Urothelium cell line (cell line): ENCODE data around the gene TNFAIP8.

Experiments used
- DNase-seq: peaks from one replicate; pipeline ENCODE4 v3.0.0; 2011; ENCODE audit warnings: low spot score, mixed read lengths
- FAIRE-seq: peaks from 2 replicates; lab custom pipeline; 2011; peaks lifted over from hg19 to GRCh38; lab: Jason Lieb, UNC

The TNFAIP8 gene

GRCh38 chr5:119345861-119346260, 10.0 kb upstream of the TNFAIP8 start:
- no peak for DNase-seq
- FAIRE-seq: no peak

DNA sequence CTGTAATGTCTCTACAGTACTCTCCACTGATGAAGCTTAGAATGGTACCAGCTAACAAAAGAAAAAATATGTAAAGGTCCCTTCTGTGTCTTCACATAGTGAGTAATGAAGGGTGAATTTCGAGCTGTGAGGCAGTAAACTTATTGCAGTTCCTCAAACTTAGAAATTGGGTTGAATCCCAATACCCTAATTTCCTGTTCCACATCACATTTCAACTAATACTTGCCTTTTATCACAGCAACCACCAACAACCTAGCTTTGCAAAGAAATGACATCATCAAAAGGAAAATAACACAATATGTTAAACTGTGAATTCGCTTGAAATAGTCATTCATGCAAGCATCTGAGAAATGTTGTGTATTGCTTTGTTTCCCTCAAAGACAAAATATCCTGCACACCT, 9.4 kb upstream of the TNFAIP8 start:
- no peak for FAIRE-seq
- DNase-seq: no peak

- FAIRE-seq (no peak), DNase-seq (no peak)
Observed at GRCh38 chr5:119347574-119347973, 8.2 kb upstream of the TNFAIP8 start.

DNA sequence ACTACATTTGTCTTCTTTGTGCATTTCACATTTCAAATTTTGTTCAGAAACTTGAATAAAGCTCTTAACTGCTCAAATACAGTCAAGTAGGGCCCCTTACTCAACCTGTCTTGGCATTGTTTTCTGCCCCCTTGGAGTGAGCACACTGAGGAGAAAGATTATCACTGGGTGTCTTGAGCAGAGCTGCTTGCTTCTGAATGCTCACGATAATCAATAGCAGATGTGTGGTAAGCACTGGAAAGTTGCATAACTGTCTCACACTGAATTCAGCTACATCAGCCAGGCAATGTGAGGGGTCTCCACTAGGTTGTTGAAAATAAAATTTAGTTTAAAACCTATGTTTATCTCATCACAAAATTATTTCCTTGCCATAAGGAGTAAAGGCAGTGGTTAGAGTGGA, 7.8 kb upstream of the TNFAIP8 start:
- FAIRE-seq (no peak), DNase-seq (no peak)

DNA sequence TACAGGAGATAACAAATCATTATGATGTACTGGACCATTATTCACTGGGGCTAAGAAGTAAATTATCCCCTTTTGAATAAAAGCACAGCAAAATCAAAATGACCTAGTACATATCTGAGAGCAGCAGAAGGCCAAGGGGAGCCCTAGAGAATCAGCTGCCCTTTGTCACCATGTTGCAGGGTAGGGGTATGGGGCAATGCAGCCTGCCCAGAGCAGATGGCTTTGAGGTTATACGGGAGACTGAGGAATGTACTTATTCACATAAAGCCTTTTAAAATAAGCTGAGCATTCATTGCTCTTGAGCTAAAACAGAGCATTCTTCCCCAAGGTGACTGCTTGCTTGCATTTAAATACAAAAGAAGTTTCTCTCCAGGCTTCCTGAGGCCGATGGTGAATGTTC, 2.6 kb upstream of the TNFAIP8 start:
- FAIRE-seq: no peak
- DNase-seq: no peak

GRCh38 chr5:119353686-119354366, 2.0 kb upstream of the TNFAIP8 start:
- DNase-seq (no peak), FAIRE-seq (no peak)

DNA sequence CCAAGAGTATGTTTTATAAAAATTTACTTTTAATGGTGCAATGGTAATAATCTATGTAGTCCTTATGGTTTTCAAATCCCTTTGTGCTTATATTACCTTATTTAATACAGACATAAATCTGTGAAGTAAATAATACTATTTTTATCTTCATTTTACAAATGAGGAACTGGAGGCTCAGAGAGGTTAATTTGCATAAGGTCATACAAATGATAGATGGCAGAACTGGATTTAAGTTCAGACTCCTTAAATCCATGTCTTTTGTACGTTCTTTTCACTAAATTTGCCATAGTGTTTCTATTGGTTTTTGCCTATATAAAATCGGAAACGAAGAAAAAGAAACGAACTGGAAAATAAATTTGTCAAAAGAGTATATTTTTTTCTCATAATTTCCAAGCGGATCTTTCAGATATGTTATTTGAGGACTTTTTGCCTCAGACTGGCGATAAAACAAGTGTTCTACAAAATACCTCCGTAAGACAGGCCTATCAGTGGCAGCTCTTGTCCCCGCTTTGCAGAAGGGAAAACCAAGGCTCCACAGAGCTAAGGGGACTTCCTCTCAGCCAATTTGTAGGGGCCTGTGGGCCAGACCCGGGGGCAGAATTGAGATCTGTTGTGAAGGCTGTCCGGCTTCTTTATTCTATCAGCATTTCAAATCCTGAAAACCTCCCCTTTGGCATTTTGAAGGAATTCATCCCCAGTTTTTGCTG, 1.1 kb upstream of the TNFAIP8 start:
- DNase-seq: no peak
- FAIRE-seq: no peak

GRCh38 chr5:119355244-119355638, 578 bp upstream of the TNFAIP8 start:
- FAIRE-seq: no peak
- peak; percentile 13 for DNase-seq

DNA sequence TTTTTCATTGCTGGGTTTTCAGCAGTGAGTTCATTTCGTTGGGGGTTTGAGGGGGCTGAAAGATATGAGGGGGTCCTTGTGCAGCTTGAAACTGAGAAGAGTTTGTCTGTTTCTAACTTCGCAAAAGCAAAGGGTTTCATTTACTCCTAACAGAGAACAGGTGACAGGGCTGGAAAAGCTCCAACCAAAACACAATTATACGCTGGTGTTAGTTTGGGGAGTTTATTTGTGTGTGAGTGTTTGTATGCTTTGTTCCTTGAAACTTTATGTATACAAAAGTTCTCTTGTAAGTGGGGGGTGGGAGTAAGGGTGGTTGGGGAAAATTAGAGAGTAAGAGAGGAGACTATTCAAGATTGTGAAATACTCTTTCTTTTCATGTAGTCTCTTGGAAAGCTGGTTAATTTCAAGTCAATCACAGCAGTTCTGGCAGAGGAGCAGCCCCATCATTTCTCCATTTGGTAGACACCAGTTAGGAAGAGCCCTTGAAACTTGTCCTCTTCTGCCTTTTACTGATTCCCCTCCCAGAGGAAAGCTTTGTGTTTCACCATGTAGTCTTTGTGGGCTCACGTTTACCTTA, 881 bp downstream of the TNFAIP8 start:
- no peak for DNase-seq
- FAIRE-seq: no peak

DNA sequence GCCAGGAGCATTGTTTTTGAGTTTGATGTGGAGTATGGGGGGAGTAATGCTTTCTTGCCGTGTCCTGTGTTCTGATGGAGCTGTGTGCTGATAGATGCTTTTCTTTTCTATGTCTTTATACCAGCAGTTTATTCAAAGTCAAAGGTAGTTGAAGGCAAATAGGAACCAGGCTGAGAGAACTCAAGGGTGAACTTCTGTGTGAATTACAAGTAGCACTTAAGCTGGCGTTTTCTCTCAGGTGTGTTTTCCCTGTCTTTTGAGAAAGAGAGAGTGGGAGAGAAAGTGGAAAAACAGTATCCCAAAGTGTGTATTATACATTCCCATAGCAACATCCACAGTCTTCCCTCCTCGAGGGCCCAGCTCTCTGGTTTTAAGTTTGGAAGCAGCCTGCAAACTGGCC, 1.5 kb downstream of the TNFAIP8 start:
- FAIRE-seq (no peak), DNase-seq (no peak)

GRCh38 chr5:119357808-119358529, 2.1 kb downstream of the TNFAIP8 start:
- FAIRE-seq: no peak
- no peak for DNase-seq

- no peak for FAIRE-seq
- DNase-seq: no peak
Observed at GRCh38 chr5:119358530-119358900, 2.7 kb downstream of the TNFAIP8 start.

DNA sequence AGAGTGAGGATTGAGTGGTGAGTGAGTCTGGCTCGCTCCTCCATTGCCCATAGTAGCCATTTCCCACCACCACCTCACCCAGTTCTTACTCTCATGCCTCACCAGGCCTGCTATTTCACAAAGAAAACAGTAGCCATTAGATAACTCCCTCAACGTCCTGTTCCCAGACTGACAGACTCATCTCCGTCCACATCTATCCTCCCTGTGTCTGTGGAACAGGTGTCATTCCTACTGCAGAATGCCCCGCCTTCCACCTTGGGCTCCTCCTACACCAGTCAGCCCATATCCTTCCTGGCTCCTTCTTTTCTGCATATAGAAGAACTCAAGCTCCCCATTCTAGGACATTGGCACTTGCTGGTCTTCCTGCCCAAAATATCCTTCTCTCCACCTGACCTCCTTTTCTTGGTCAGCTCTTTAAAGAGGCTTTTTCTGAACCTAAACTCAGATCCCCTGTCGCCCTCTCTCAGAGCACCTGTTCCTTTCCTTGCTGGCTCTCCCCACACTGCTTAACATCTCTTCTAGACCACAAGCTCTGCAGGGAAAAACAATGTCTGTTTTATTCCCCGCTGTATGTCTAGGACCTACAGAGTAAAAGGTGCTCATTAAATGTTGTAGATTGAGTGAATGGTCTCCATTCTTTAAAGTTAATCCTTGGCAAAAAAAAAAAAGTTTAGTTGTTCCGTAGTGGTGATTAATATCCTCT, 3.2 kb downstream of the TNFAIP8 start:
- no peak for FAIRE-seq
- no peak for DNase-seq

- no peak for FAIRE-seq
- no peak for DNase-seq
Observed at GRCh38 chr5:119359737-119360413, 4.1 kb downstream of the TNFAIP8 start.

DNA sequence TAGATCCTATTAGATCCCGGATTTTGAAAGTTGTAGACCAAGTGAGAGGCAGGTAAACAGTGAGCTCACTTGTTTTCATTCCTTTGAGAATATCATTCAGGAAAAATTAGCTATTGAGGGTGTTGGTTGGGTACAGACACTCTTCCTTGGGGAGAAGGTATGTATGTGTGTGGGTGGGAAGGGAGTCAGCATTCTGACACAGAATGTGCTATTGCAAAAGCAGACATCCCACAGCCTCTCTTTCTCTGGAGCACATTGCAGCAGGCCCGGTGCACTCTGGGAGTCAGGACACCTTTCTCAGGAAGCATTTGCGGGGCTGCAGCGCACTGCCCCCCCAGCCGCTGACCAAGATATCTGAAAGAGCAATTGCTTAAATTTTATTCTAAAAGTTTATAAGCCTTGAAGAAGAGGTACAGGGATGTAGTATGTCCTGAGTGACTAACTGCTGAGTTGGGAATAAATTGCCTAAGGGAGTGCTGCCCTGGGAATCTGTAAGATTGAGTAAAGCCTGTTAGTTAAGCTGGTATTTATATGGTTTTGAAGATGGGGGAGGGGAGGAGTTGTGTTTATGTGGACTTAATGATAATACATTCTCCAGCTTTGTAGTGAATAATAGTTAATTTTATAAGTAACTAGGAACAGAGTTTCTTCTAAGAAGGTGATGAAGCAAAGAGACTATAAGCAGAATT, 5.2 kb downstream of the TNFAIP8 start:
- no peak for FAIRE-seq
- DNase-seq: no peak

- DNase-seq: no peak
- no peak for FAIRE-seq
Observed at GRCh38 chr5:119361594-119362125, 5.8 kb downstream of the TNFAIP8 start.

DNA sequence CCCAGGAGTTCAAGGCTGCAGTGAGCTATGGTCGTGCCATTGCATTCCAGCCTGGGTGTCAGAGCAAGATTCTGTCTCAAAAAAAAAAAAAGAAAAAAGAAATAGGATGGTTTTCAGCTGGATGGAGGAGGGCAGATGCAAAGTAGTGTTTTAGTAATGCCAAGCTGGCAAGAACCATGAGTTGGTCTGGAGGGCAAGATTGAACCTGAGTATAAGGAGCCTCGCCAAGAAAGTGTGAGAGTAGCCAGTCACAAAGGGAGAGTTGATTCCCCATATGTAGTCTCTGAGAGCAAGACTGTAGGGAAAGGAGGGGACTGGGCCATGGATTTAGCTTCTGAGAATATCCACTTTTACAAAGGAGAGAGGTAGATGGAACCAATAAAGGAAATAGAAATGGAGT, 6.9 kb downstream of the TNFAIP8 start:
- FAIRE-seq: no peak
- DNase-seq: no peak

- FAIRE-seq (no peak), DNase-seq (no peak)
Observed at GRCh38 chr5:119363271-119363670, 7.5 kb downstream of the TNFAIP8 start.

GRCh38 chr5:119363936-119364335, 8.1 kb downstream of the TNFAIP8 start:
- DNase-seq: no peak
- no peak for FAIRE-seq
